DND-41 (cell line): ENCODE measurements around the gene BBS9.

Experiments
- ATAC-seq: fragments of 200-7000 bp; cut with Tn5 transposase; 3 replicates; pipeline ENCODE4 v1.9.1; 2021; ENCODE audit warnings: low read depth; ENCODE audit not compliant: insufficient read depth
- DNase-seq: peaks from one replicate; pipeline ENCODE4 v3.0.0-alpha.2; 2020
- H2AFZ ChIP-seq: 2 replicates; pipeline ENCODE4 v1.6.0; 2012; ENCODE audit warnings: low read depth, low read length
- H3K27ac ChIP-seq: 2 replicates; pipeline ENCODE4 v1.5.1; 2012; ENCODE audit warnings: low read length, inconsistent platforms
- H3K27me3 ChIP-seq: fragments of 200-600 bp; sonication (generic); 2 replicates; pipeline ENCODE4 v1.6.0; 2012; ENCODE audit warnings: low read length, mild to moderate bottlenecking, inconsistent platforms; ENCODE audit not compliant: insufficient read depth, poor library complexity
- H3K36me3 ChIP-seq: 2 replicates; pipeline ENCODE4 v1.5.1; 2012; ENCODE audit warnings: low read length, inconsistent platforms; ENCODE audit not compliant: insufficient read depth
- H3K4me1 ChIP-seq: 2 replicates; pipeline ENCODE4 v1.5.1; 2012; ENCODE audit warnings: mild to moderate bottlenecking, low read length; ENCODE audit not compliant: insufficient read depth
- H3K4me2 ChIP-seq: 2 replicates; pipeline ENCODE4 v1.6.0; 2012; ENCODE audit warnings: mild to moderate bottlenecking, moderate library complexity, low read length, inconsistent platforms; ENCODE audit not compliant: insufficient read depth
- H3K4me3 ChIP-seq, 2 experiments: fragments of 200-600 bp in 1 of 2; shearing (Covaris generic) in 1 of 2; 2 replicates each; pipeline ENCODE4 v1.5.1; 2012 to 2016; ENCODE audit warnings: inconsistent platforms in 2 of 2, low read length in 2 of 2, mild to moderate bottlenecking in 2 of 2, low read depth in 1 of 2, moderate library complexity in 1 of 2
- H3K79me2 ChIP-seq: 2 replicates; pipeline ENCODE4 v1.6.0; 2012; ENCODE audit warnings: low read length, inconsistent platforms; ENCODE audit not compliant: insufficient read depth
- H3K9ac ChIP-seq: 2 replicates; pipeline ENCODE4 v1.6.0; 2012; ENCODE audit warnings: low read depth, mild to moderate bottlenecking, inconsistent platforms, low read length, moderate library complexity
- H3K9me3 ChIP-seq: 2 replicates; pipeline ENCODE4 v1.5.1; 2012; ENCODE audit warnings: low read length, moderate library complexity, mild to moderate bottlenecking, inconsistent platforms; ENCODE audit not compliant: insufficient read depth, severe bottlenecking
- H4K20me1 ChIP-seq: 2 replicates; pipeline ENCODE4 v1.6.0; 2012; ENCODE audit warnings: low read length; ENCODE audit not compliant: insufficient read depth
- EZH2 ChIP-seq: IDR thresholded peaks from 3 replicates; pipeline ENCODE4 v1.6.1; 2012; ENCODE audit warnings: borderline replicate concordance, low read depth, mild to moderate bottlenecking, moderate library complexity, low read length, inconsistent platforms; ENCODE audit not compliant: severe bottlenecking
- TF ChIP-seq, protein P1 (sequence below): IDR thresholded peaks from 2 replicates; pipeline ENCODE4 v1.5.1; 2012; ENCODE audit warnings: borderline replicate concordance, low read length, moderate library complexity, mild to moderate bottlenecking; ENCODE audit not compliant: poor library complexity, severe bottlenecking; ENCODE audit errors: extremely low read depth

Gene BBS9

DNA sequence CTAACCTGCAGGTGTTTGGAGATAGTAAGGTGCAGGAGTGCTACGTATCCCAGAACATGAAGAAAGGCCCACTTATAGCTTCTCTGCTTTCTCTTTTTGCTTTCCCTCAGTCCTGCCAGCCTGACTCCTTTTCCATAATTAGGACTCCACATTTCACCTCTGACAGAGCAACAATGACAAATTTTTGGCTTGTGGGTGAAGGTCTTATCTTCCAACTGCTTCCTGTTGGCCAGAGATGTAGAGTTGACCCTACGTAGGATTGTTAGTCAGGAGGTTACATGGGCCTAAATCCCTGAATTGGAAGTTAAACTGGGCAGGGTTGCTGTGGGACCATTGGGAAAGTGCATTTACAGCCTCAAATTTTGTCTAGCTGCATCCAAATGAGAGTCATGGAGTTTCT lies 41.5 kb upstream of the BBS9 start:
- ATAC-seq (no peak), DNase-seq (no peak)
- Histone ChIP-seq H3K4me1 (no peaks in the 10 kb centered on the region), H3K4me3 (no peak overlapping the region), H3K79me2 (no peaks in the 10 kb centered on the region), H3K27me3 (no peaks in the 10 kb centered on the region), H3K9me3 (no peaks in the 10 kb centered on the region), H2AFZ (no peak overlapping the region), H4K20me1 (no peaks in the 10 kb centered on the region), H3K27ac (no peak overlapping the region), H3K9ac (no peak overlapping the region), H3K36me3 (peaks cover 3% of the 10 kb centered on the region; the same call in 1 of the 2 replicates), H3K4me2 (no peak overlapping the region)
- TF ChIP-seq EZH2 = no peak
- TF ChIP-seq, protein P1, sequence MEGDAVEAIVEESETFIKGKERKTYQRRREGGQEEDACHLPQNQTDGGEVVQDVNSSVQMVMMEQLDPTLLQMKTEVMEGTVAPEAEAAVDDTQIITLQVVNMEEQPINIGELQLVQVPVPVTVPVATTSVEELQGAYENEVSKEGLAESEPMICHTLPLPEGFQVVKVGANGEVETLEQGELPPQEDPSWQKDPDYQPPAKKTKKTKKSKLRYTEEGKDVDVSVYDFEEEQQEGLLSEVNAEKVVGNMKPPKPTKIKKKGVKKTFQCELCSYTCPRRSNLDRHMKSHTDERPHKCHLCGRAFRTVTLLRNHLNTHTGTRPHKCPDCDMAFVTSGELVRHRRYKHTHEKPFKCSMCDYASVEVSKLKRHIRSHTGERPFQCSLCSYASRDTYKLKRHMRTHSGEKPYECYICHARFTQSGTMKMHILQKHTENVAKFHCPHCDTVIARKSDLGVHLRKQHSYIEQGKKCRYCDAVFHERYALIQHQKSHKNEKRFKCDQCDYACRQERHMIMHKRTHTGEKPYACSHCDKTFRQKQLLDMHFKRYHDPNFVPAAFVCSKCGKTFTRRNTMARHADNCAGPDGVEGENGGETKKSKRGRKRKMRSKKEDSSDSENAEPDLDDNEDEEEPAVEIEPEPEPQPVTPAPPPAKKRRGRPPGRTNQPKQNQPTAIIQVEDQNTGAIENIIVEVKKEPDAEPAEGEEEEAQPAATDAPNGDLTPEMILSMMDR = no peak

DNA sequence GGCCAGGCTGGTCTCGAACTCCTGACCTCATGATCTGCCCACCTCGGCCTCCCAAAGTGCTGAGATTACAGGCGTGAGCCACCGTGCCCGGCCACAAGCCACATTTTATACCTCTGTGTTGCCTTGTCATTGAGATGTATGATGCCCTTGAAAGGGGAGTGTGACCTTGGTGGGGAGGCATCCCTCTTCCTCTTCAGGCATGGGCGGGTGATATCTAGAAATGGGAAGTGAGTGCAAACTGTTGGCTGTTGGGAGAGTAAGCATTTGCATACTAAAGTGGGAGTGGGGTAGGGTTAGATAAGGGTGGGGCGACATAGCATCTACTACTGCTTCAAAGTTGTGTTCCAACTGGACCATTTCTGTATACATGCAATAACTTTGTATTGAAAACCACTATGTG lies 40.2 kb upstream of the BBS9 start:
- H2AFZ ChIP-seq = no peak overlapping the region
- ATAC-seq = no peak

DNA sequence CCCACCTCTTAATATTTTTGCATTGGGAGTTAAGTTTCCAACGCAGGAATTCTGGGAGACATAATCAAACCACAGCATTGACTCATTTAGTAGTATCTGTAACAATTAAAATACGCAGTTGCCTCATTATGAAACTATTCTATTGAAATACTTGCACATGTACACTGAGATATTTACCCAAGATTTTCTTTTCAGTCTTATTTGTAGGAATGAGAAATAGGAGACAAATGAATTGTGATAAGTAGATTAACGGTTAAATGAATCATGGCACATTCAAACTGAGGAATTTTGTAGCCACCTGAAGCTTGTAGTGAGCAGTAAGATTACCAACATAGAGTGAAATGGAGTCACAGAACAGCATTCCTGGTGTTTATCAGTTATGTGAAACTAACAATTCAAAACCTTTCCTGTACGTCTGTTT lies 38.2 kb upstream of the BBS9 start:
- no peak overlapping the region for H3K9ac ChIP-seq
- H3K4me3 ChIP-seq = no peak overlapping the region
- H3K9me3 ChIP-seq = no peaks in the 10 kb centered on the region
- no peaks in the 10 kb centered on the region for H3K79me2 ChIP-seq
- no peak for TF ChIP-seq EZH2
- TF ChIP-seq, protein P1 = no peak
- H3K4me2 ChIP-seq = no peak overlapping the region
- no peaks in the 10 kb centered on the region; the same call in 1 of the 2 replicates for H4K20me1 ChIP-seq
- peaks cover 27% of the 10 kb centered on the region for H3K36me3 ChIP-seq
- DNase-seq = no peak
- no peak overlapping the region for H3K27ac ChIP-seq
- no peaks in the 10 kb centered on the region for H3K4me1 ChIP-seq
- ATAC-seq = no peak
- H2AFZ ChIP-seq = no peak overlapping the region
- no peaks in the 10 kb centered on the region for H3K27me3 ChIP-seq

More for the DNA sequence above, 40.2 kb upstream of the BBS9 start:
- TF ChIP-seq, protein P1 = no peak
- TF ChIP-seq EZH2 = no peak
- DNase-seq = no peak
- H3K79me2 ChIP-seq = no peaks in the 10 kb centered on the region
- H4K20me1 ChIP-seq = no peaks in the 10 kb centered on the region
- no peak overlapping the region for H3K27ac ChIP-seq
- H3K9ac ChIP-seq = no peak overlapping the region
- no peaks in the 10 kb centered on the region for H3K4me1 ChIP-seq
- no peak overlapping the region for H3K4me2 ChIP-seq
- H3K9me3 ChIP-seq = no peaks in the 10 kb centered on the region
- peaks cover 15% of the 10 kb centered on the region for H3K36me3 ChIP-seq
- no peak overlapping the region for H3K4me3 ChIP-seq
- no peaks in the 10 kb centered on the region for H3K27me3 ChIP-seq
